ELR (cell line): ENCODE results near the gene DCAF12L2.
"Not testable (repeated sequence)": the region's sequence is repeated elsewhere in the genome, so short reads cannot be mapped to it uniquely, and the experiment has no call there.

Experiments used
- DNase-seq: peaks from one replicate; pipeline ENCODE4 v3.0.0-alpha.2; 2015; ENCODE audit warnings: low read depth

Gene DCAF12L2

DNA sequence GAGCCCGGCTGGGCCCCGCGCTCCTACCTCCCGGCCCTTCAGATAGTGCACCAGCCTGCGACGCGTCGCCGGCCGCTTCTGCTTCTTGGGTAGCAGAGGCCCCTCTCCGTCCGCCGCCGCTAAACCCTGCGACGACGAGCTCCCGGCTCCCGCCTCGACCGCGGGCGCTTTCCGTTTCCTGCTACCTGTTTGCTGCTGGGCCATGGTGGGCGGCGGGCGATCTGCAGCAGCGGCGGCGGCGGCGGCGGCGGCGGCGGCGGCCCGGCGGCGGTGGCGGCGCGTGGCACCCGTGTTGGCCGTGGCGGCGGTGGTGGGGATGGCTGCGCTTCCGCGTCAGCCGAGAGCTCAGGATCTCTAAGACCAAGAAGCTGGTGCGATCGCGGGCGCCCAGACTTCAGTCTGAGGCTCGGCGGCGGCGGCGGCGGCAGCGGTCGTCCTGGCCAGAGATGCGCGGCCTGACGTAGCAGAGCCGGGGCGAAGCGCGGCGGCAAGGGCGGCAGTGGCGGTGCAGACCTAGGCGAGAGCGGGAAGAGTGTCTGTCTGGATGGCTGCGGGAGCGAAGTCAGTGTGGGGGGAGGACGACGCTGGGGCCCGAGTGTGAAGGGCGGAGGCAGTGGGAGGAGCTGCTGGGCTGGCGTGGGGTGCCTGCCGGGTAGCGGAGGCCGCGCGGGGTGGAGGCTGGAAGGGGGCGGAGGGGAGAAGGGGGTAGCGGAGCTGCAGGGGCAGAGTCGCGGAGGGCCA is at the start of gene DCAF12L2:
DCAF12L2 (minus strand) TSS at position 569 of the 741 bp plus-strand sequence; CDS start at position 204, 365 bp downstream.
- DNase-seq = no peak

DNA sequence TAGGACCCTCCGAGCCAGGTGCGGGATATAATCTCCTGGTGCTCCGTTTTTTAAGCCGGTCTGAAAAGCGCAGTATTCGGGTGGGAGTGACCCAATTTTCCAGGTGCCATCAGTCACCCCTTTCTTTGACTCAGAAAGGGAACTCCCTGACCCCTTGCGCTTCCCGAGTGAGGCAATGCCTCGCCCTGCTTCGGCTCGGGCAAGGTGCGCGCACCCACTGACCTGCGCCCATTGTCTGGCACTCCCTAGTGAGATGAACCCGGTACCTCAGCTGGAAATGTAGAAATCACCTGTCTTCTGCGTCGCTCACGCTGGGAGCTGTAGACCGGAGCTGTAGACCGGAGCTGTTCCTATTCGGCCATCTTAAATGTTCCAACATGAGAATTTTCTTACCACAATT is 24.8 kb upstream of the DCAF12L2 start:
- DNase-seq = not testable (repeated sequence)

DNA sequence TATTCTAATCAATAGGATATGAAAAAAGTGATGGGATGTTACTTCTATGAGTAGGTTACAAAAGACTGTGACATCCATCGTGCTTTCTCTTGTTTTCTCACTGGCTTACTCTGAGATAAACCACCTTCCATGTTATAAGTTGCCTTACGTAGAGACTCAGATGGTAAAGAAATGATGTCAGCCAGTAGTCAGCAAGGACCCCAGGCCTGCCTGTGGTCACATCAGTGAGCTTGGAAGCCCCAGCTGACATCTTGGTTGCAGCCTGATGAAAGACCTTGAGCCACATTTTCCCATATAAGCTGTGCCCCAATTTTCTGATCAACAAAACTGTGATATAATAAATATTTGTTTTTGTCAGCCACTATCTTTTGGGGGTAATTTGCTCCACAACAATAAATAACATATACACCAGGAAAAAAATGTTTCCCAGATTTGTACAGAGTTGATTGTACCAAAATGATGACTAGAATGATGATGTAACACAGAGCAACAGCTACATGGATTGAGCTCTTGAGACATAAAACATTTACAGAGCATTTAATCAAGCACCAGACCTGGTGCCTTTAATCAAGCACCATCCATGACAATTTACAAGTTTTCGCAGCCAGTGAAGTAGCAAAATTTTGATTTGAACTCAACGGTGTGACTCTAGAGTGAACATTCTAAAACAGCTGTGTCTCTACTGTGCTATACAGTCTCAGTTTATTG is 11.2 kb upstream of the DCAF12L2 start:
- no peak for DNase-seq

DNA sequence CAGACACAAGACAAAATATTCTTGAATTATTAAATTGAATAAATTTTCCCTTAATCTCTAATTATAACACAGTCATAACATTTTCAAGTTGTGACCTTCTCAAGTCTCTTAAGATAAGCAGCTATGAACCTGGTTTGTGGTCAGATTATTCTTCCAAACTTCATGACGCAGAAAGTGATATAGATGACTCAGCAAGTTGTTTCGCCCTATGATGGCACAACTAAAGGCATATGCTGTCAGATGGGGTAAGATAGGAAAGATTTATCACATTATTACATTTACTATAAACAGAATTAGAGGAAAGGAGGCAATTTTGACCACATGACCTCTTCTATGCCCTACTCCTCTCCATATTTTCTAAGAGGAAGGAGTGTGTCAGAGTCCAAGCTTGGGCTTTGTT is 4.6 kb upstream of the DCAF12L2 start:
- DNase-seq = no peak

DNA sequence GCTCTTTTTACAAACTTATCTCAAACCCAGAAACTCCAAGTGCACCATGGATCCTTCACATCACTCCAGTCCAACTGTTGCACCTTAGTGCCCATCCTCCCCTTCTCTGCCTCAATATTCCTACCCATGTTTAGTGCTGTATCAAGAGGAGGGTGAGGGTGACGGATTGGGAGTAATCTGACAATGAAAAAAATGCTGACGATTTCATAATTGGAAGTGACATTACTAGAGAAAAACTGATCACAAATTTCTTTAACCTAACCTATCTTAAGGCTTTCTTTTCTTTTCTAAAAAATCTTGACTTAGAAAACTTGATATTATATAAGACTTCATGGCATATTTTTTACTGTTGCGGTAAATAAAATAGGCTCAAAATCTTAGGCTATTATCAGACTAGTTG is 1.5 kb upstream of the DCAF12L2 start:
- no peak for DNase-seq

DNA sequence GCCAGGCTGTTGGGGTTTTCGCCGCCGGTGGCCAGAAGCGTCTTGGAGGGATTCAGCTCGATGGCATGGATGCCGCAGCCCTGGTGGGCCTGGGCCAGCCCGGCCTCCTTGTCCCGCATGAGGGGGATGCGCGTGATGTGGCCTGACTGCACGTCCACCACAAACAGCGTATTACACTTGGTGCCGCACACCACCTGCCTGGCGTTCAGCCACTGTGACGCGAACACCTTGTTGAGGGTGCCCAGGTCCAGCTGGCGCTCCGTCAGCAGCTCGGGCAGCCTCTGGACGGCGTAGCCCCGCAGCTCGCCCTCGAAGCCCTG is 728 bp downstream of the DCAF12L2 start:
- no peak for DNase-seq

DNA sequence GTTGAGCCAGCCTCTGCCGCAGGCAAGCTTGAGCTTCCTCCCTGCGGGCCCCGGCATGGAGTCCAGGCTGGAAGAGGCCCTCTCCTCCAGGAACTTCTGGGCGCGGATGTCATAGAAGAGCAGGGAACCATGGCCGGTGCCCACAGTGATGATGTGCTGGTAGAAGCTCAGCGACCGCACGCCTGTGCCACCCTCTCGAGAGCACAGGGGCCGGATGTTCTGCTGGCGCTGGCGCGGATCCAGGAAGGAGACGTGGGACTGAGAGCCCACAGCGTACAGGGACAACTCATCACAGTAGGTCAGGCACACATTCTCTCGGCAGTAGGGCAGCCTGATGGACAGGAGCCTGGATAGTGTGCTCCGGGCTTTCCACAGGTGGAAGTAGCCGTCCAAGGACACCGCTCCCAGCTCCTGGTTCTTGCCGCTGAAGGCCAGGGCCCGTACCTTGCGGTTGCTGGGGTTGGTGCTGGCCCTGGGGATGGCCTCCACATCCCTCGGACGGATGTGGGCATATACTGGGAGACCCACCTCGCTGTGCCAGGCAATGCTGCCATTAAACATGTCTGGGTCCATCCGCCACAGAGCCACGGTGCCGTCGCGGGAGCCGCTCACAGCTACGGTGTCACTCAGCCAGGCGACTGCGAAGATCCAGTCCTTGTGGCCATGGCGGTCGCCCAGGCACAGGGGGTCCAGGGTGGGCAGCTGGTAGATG is 1.2 kb downstream of the DCAF12L2 start:
- no peak for DNase-seq

DNA sequence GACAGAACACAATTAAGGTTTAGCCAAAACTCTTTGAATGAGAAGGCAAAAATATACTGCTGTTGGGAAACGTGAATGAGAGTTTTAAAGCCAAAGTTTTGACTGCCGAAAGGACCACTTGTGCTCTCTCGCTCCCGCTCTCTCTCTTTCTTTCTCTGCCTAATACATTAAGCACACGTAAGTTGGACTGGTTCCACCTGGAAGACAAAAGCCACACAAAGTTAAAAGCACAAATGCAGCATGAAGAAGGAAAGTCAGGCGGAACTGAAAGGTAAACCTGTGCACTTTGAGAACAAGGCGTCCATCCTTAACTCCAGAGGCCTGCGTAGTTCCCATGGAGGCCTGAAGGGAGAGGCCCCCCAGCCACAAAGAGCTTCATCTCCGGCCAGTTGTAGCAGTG is 1.9 kb downstream of the DCAF12L2 start:
- no peak for DNase-seq

DNA sequence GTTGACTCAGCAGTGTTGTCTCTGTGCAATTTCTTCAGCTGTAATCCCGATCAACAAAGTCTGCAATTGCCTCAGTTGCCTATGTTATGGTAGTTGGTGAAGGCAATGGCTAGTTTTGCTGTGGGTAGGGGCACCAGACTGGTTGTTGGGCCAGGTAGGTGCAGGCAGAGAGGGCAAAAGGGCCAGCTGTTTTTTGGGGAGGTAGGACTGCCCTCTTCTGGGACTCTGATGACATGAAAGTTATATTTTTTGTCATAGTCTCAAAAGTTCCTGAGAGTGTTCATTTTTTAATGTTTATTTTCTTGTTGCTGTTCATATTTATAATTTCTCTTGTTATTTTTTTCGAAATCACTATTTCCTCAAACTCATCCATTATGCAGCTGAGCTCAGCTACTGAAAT is 25.1 kb downstream of the DCAF12L2 start:
- no peak for DNase-seq

DNA sequence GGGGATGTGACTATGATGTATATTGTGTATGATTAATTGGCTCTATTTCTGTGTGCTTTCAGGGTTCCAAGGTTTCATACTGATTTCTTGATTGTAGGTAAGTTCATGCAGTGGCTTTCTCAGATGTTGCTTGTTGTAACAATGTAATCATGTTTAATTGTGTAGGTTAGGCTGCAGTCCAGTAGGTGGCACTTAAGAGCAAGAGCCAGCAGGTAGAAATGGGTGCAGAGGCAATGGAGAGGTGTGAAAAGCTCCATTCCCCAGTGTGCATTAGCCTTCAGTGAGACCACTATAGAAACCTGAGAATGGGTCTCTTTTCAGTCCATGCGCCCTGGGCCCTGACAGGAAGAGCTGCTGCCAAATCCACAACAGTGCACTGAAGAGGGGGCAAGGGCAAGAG is 28.2 kb downstream of the DCAF12L2 start:
- no peak for DNase-seq

DNA sequence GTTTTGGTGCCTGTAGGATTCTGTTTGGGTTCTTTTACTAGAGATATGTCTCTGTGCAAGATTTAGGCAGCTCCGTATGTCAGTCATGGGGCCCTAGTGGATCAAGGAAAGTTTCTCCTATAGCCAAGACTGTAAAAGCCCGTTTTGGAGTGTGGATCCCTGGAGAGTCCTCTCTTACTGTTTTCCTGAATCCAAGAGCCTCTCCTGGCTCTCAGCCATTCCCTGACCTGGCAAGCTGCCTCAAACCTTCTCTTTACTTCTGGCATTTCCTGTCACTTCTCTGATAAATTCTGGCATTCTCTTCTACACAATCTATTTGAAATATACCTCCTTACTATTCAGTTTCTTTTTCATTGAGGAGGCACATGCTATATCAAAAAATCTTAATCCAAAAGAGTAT is 41.4 kb downstream of the DCAF12L2 start:
- DNase-seq = no peak
